ENCODE results near the gene RTL5.
A peak's percentile ranks its signal among the peaks of the same experiment; 100 is the strongest.

Gene RTL5

DNA sequence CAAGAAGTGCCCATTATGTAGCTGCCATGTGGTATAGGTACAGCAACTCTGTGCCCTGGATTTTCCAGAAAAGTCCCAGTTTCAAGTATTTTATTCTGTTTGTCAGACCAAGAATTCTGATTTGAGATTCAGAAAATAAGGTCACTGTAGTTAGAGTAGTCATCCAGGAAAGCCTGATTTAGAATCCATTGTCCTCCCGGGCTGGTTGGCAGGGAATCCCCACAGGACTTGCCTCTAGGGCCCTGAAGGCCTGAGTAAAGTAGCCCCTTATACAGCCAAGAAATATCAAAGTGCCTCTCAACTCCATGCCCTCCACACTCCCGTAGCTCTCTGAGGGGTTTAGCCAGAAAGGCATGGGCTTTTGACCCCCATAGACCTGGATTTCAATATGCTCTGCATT, 36.3 kb downstream of the RTL5 start:
- TF ChIP-seq EZH2 (IDR thresholded peaks at IDR 0.05; ENCODE audit: borderline replicate concordance, low read depth, low read length, severe bottlenecking), result no peak
- TF ChIP-seq, protein P1, sequence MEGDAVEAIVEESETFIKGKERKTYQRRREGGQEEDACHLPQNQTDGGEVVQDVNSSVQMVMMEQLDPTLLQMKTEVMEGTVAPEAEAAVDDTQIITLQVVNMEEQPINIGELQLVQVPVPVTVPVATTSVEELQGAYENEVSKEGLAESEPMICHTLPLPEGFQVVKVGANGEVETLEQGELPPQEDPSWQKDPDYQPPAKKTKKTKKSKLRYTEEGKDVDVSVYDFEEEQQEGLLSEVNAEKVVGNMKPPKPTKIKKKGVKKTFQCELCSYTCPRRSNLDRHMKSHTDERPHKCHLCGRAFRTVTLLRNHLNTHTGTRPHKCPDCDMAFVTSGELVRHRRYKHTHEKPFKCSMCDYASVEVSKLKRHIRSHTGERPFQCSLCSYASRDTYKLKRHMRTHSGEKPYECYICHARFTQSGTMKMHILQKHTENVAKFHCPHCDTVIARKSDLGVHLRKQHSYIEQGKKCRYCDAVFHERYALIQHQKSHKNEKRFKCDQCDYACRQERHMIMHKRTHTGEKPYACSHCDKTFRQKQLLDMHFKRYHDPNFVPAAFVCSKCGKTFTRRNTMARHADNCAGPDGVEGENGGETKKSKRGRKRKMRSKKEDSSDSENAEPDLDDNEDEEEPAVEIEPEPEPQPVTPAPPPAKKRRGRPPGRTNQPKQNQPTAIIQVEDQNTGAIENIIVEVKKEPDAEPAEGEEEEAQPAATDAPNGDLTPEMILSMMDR (IDR thresholded peaks at IDR 0.05; ENCODE audit: borderline replicate concordance, extremely low read depth, low read length, poor library complexity, severe bottlenecking), result no peak
- no peak overlapping the region for H3K27ac ChIP-seq (ENCODE audit: low read length)
- no peaks in the 10 kb centered on the region for H3K9me3 ChIP-seq (ENCODE audit: insufficient read depth, low read length, severe bottlenecking)
- ATAC-seq (ENCODE audit: insufficient read depth, low read depth) (no peak), DNase-seq (no peak)
- H3K36me3 ChIP-seq (ENCODE audit: insufficient read depth, low read length), result no peaks in the 10 kb centered on the region
- no peak overlapping the region for H3K4me3 ChIP-seq (ENCODE audit: low read depth in 1 of 2, low read length in 2 of 2)
- H3K9ac ChIP-seq (ENCODE audit: low read depth, low read length), result no peak overlapping the region
- no peak overlapping the region for H3K4me2 ChIP-seq (ENCODE audit: insufficient read depth, low read length)
- H2AFZ ChIP-seq (ENCODE audit: low read depth, low read length), result no peak overlapping the region
- no peaks in the 10 kb centered on the region for H3K27me3 ChIP-seq (ENCODE audit: insufficient read depth, low read length, poor library complexity)
- no peaks in the 10 kb centered on the region for H3K79me2 ChIP-seq (ENCODE audit: insufficient read depth, low read length)
- no peaks in the 10 kb centered on the region for H3K4me1 ChIP-seq (ENCODE audit: insufficient read depth, low read length)
- H4K20me1 ChIP-seq (ENCODE audit: insufficient read depth, low read length), result no peaks in the 10 kb centered on the region

DNA sequence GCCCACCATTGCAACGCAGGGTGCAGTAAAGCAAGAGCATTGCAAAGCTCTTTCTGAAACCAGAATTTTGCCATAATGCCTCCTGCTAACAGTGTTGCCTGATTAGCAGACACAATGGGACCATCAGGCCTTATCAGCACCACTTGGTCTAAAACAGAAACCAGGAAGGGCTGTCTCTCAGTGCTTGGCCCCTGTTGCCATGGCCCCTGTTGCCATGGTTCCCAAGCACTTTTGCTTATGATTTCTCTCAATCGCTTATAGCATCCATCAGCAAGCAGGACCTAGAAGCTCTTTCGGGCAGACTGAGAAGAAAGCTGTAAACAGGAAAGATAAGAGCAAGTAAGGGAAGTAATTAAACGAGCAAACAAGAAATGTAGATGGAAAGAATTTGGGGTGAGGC, 36.8 kb downstream of the RTL5 start:
- Histone ChIP-seq H3K4me3 (ENCODE audit: low read depth in 1 of 2, low read length in 2 of 2) (no peak overlapping the region), H2AFZ (ENCODE audit: low read depth, low read length) (no peak overlapping the region), H3K79me2 (ENCODE audit: insufficient read depth, low read length) (no peaks in the 10 kb centered on the region), H3K9ac (ENCODE audit: low read depth, low read length) (no peak overlapping the region), H3K36me3 (ENCODE audit: insufficient read depth, low read length) (no peaks in the 10 kb centered on the region), H3K4me1 (ENCODE audit: insufficient read depth, low read length) (no peaks in the 10 kb centered on the region), H3K27ac (ENCODE audit: low read length) (no peak overlapping the region), H3K4me2 (ENCODE audit: insufficient read depth, low read length) (no peak overlapping the region), H4K20me1 (ENCODE audit: insufficient read depth, low read length) (no peaks in the 10 kb centered on the region), H3K9me3 (ENCODE audit: insufficient read depth, low read length, severe bottlenecking) (no peaks in the 10 kb centered on the region), H3K27me3 (ENCODE audit: insufficient read depth, low read length, poor library complexity) (no peaks in the 10 kb centered on the region)
- DNase-seq, result peak; percentile 4
- TF ChIP-seq, protein P1 (IDR thresholded peaks at IDR 0.05; ENCODE audit: borderline replicate concordance, extremely low read depth, low read length, poor library complexity, severe bottlenecking), result no peak
- TF ChIP-seq EZH2 (IDR thresholded peaks at IDR 0.05; ENCODE audit: borderline replicate concordance, low read depth, low read length, severe bottlenecking), result no peak
- ATAC-seq (ENCODE audit: insufficient read depth, low read depth), result no peak

DNA sequence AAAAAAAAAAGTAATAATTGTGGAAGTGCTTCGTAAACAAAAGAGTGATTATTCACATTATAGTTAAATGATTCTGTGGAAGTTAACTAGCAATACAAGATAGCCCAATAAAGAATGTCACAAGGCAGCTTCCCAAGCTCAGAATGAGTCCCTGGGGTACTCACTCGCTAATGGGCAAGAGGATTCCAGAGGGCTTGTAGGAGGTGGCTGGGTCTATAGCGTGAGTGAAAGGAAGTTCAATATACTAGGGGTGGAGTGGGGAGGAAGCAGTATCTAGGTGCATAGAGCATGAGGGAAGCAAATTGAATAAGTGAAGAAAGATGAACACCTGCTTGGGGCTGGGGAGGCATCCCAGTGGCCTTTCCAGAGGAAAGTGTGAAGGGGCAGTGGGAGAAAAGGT, 42.5 kb downstream of the RTL5 start:
- Histone ChIP-seq H3K9ac (ENCODE audit: low read depth, low read length) (no peak overlapping the region), H3K27me3 (ENCODE audit: insufficient read depth, low read length, poor library complexity) (no peaks in the 10 kb centered on the region), H3K4me2 (ENCODE audit: insufficient read depth, low read length) (no peak overlapping the region), H4K20me1 (ENCODE audit: insufficient read depth, low read length) (no peaks in the 10 kb centered on the region), H3K4me1 (ENCODE audit: insufficient read depth, low read length) (no peaks in the 10 kb centered on the region), H3K4me3 (ENCODE audit: low read depth in 1 of 2, low read length in 2 of 2) (no peak overlapping the region), H2AFZ (ENCODE audit: low read depth, low read length) (no peak overlapping the region), H3K79me2 (ENCODE audit: insufficient read depth, low read length) (no peaks in the 10 kb centered on the region), H3K9me3 (ENCODE audit: insufficient read depth, low read length, severe bottlenecking) (no peaks in the 10 kb centered on the region), H3K27ac (ENCODE audit: low read length) (no peak overlapping the region), H3K36me3 (ENCODE audit: insufficient read depth, low read length) (no peaks in the 10 kb centered on the region)
- TF ChIP-seq, protein P1 (IDR thresholded peaks at IDR 0.05; ENCODE audit: borderline replicate concordance, extremely low read depth, low read length, poor library complexity, severe bottlenecking), result no peak
- no peak for TF ChIP-seq EZH2 (IDR thresholded peaks at IDR 0.05; ENCODE audit: borderline replicate concordance, low read depth, low read length, severe bottlenecking)
- ATAC-seq (ENCODE audit: insufficient read depth, low read depth) (no peak), DNase-seq (no peak)

DNA sequence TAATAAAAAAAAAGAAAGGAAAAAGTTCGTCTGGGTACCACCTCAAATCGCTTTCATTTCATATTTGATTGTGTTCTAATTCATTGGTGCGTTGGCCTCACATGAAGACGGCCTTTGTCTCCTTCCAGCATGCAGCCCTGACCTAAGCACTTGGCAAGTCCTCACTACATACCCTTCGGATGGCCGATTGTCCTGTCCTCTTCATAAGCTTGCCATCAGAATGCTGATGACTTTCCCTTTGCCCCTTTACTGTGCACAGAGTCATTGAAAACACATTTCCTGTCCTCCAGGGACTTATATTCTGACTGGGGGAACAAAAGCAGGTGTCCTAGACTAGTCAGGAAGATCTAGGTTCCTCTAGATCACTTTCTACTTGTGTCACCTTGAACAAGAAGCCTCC, 43.0 kb downstream of the RTL5 start:
- TF ChIP-seq, protein P1 (IDR thresholded peaks at IDR 0.05; ENCODE audit: borderline replicate concordance, extremely low read depth, low read length, poor library complexity, severe bottlenecking), result no peak
- TF ChIP-seq EZH2 (IDR thresholded peaks at IDR 0.05; ENCODE audit: borderline replicate concordance, low read depth, low read length, severe bottlenecking), result no peak
- Histone ChIP-seq H2AFZ (ENCODE audit: low read depth, low read length) (no peak overlapping the region), H3K4me1 (ENCODE audit: insufficient read depth, low read length) (no peaks in the 10 kb centered on the region), H3K9me3 (ENCODE audit: insufficient read depth, low read length, severe bottlenecking) (no peaks in the 10 kb centered on the region), H3K9ac (ENCODE audit: low read depth, low read length) (no peak overlapping the region), H3K4me3 (ENCODE audit: low read depth in 1 of 2, low read length in 2 of 2) (no peak overlapping the region), H3K36me3 (ENCODE audit: insufficient read depth, low read length) (no peaks in the 10 kb centered on the region), H3K27me3 (ENCODE audit: insufficient read depth, low read length, poor library complexity) (no peaks in the 10 kb centered on the region), H3K4me2 (ENCODE audit: insufficient read depth, low read length) (no peak overlapping the region), H4K20me1 (ENCODE audit: insufficient read depth, low read length) (no peaks in the 10 kb centered on the region), H3K27ac (ENCODE audit: low read length) (no peak overlapping the region), H3K79me2 (ENCODE audit: insufficient read depth, low read length) (no peaks in the 10 kb centered on the region)
- ATAC-seq (ENCODE audit: insufficient read depth, low read depth) (no peak), DNase-seq (no peak)

Measured in DND-41 (cell line).